SJSA1 (cell line): ENCODE results near the gene NLE1. TPM values are rescaled to one million over a fixed set of nuclear protein-coding genes. Genes with fewer than 3 reads are reported as not detected.
"Not testable (repeated sequence)": the region's sequence is repeated elsewhere in the genome, so short reads cannot be mapped to it uniquely, and the experiment has no call there.

Experiments
- DNase-seq, 2 experiments: peaks; one replicate each; pipeline ENCODE4 v3.0.0-alpha.2; 2015 to 2020; ENCODE audit warnings: low spot score in 2 of 2, low read depth in 1 of 2
- H3K27ac ChIP-seq: fragments of 250-450 bp; sonication (Bioruptor Pico); 2 replicates; pipeline ENCODE4 v1.5.1; 2020; ENCODE audit warnings: mild to moderate bottlenecking, moderate library complexity
- H3K27me3 ChIP-seq: fragments of 250-450 bp; sonication (Bioruptor Pico); replicated peaks from 2 replicates; pipeline ENCODE4 v1.5.1; 2020; ENCODE audit warnings: mild to moderate bottlenecking, moderate library complexity
- H3K36me3 ChIP-seq: fragments of 250-450 bp; sonication (Bioruptor Pico); 2 replicates; pipeline ENCODE4 v1.5.1; 2020; ENCODE audit warnings: mild to moderate bottlenecking
- H3K4me1 ChIP-seq: fragments of 250-450 bp; sonication (Bioruptor Pico); replicated peaks from 2 replicates; pipeline ENCODE4 v1.6.1; 2021; ENCODE audit warnings: mild to moderate bottlenecking
- H3K4me3 ChIP-seq: fragments of 250-450 bp; sonication (Bioruptor Pico); 2 replicates; pipeline ENCODE4 v1.5.1; 2020; ENCODE audit warnings: mild to moderate bottlenecking
- H3K9me3 ChIP-seq: fragments of 250-450 bp; sonication (Bioruptor Pico); replicated peaks from 2 replicates; pipeline ENCODE4 v1.5.1; 2020; ENCODE audit warnings: mild to moderate bottlenecking
- total RNA-seq: library from RNA; depleted of rRNA; stranded (reverse); fragments of >200 nt; shearing (Covaris generic); gene quantifications from 2 replicates; pipeline ENCODE4 v1.2.3, GENCODE V29; 2014; rRNA removed

Gene NLE1
- 19.2 and 21.3 TPM in 2 replicates for total RNA-seq

- H3K27me3 ChIP-seq, result no peaks in the 10 kb centered on the region
- DNase-seq, result peak; percentile 69 to 77
- peaks cover 5% of the 10 kb centered on the region; the same call in 1 of the 2 replicates for H3K4me1 ChIP-seq
- H3K4me3 ChIP-seq, result peak within 1 kb of the TSS; percentile 79
- H3K9me3 ChIP-seq, result no peaks in the 10 kb centered on the region
- peaks cover 32% of the 10 kb centered on the region for H3K36me3 ChIP-seq
- H3K27ac ChIP-seq, result 0 out of 2 replicates have a peak within 1 kb of the TSS, but pooled peaks have one; percentile 6
These were observed at the start of gene NLE1 for GRCh38 chr17:35141681-35142466. Gene NLE1, minus strand, starts transcription at chr17:35142303. Its CDS starts 28 bp downstream, at chr17:35142275.

- DNase-seq, result no peak
- Histone ChIP-seq H3K4me1 (no peaks in the 10 kb centered on the region), H3K27ac (no peak overlapping the region), H3K36me3 (no peaks in the 10 kb centered on the region), H3K27me3 (no peaks in the 10 kb centered on the region), H3K4me3 (no peak overlapping the region), H3K9me3 (no peaks in the 10 kb centered on the region)
These were observed 49.0 kb upstream of the NLE1 start for GRCh38 chr17:35191001-35191695.

GRCh38 chr17:35189291-35189690 is 47.2 kb upstream of the NLE1 start:
- no peaks in the 10 kb centered on the region for H3K9me3 ChIP-seq
- H3K36me3 ChIP-seq, result no peaks in the 10 kb centered on the region
- H3K4me3 ChIP-seq, result no peak overlapping the region
- no peaks in the 10 kb centered on the region for H3K4me1 ChIP-seq
- DNase-seq, result no peak
- H3K27me3 ChIP-seq, result no peaks in the 10 kb centered on the region
- H3K27ac ChIP-seq, result no peak overlapping the region

- Histone ChIP-seq H3K9me3 (no peaks in the 10 kb centered on the region), H3K4me1 (no peaks in the 10 kb centered on the region), H3K27me3 (no peaks in the 10 kb centered on the region), H3K4me3 (no peak overlapping the region), H3K27ac (no peak overlapping the region), H3K36me3 (no peaks in the 10 kb centered on the region)
- no peak for DNase-seq
These were observed 46.0 kb upstream of the NLE1 start for GRCh38 chr17:35188111-35188510.

GRCh38 chr17:35187481-35187880 is 45.4 kb upstream of the NLE1 start:
- H3K4me1 ChIP-seq, result no peaks in the 10 kb centered on the region
- no peak overlapping the region for H3K4me3 ChIP-seq
- H3K9me3 ChIP-seq, result no peaks in the 10 kb centered on the region
- H3K27me3 ChIP-seq, result no peaks in the 10 kb centered on the region
- no peak overlapping the region for H3K27ac ChIP-seq
- H3K36me3 ChIP-seq, result no peaks in the 10 kb centered on the region
- no peak for DNase-seq

GRCh38 chr17:35185849-35186248 is 43.7 kb upstream of the NLE1 start:
- no peaks in the 10 kb centered on the region for H3K9me3 ChIP-seq
- no peak for DNase-seq
- no peaks in the 10 kb centered on the region for H3K27me3 ChIP-seq
- H3K27ac ChIP-seq, result no peak overlapping the region
- H3K4me3 ChIP-seq, result no peak overlapping the region
- no peaks in the 10 kb centered on the region for H3K4me1 ChIP-seq
- H3K36me3 ChIP-seq, result no peaks in the 10 kb centered on the region

GRCh38 chr17:35184274-35184673 is 42.2 kb upstream of the NLE1 start:
- DNase-seq, result no peak
- no peaks in the 10 kb centered on the region for H3K27me3 ChIP-seq
- H3K4me1 ChIP-seq, result no peaks in the 10 kb centered on the region
- H3K9me3 ChIP-seq, result no peaks in the 10 kb centered on the region
- H3K27ac ChIP-seq, result no peak overlapping the region
- H3K4me3 ChIP-seq, result no peak overlapping the region
- H3K36me3 ChIP-seq, result no peaks in the 10 kb centered on the region

- H3K27ac ChIP-seq, result no peak overlapping the region
- DNase-seq, result no peak
- H3K36me3 ChIP-seq, result no peaks in the 10 kb centered on the region
- H3K9me3 ChIP-seq, result no peaks in the 10 kb centered on the region
- H3K4me1 ChIP-seq, result no peaks in the 10 kb centered on the region
- H3K4me3 ChIP-seq, result no peak overlapping the region
- H3K27me3 ChIP-seq, result no peaks in the 10 kb centered on the region
These were observed 41.2 kb upstream of the NLE1 start for GRCh38 chr17:35183332-35183731.

GRCh38 chr17:35179379-35179778 is 37.3 kb upstream of the NLE1 start:
- not testable (repeated sequence) for H3K27me3 ChIP-seq, DNase-seq

GRCh38 chr17:35176897-35177296 is 34.8 kb upstream of the NLE1 start:
- Histone ChIP-seq H3K27ac (no peak overlapping the region), H3K27me3 (no peaks in the 10 kb centered on the region), H3K4me3 (no peak overlapping the region), H3K4me1 (peaks cover 1% of the 10 kb centered on the region; the same call in 1 of the 2 replicates), H3K36me3 (no peaks in the 10 kb centered on the region), H3K9me3 (no peaks in the 10 kb centered on the region)
- peak in 1 of 2 experiments; percentile 17 for DNase-seq

More at GRCh38 chr17:35179379-35179778, 37.3 kb upstream of the NLE1 start:
- H3K36me3 ChIP-seq, H3K4me1 ChIP-seq, H3K9me3 ChIP-seq, H3K4me3 ChIP-seq, H3K27ac ChIP-seq: not testable (repeated sequence)

GRCh38 chr17:35175638-35176415 is 33.7 kb upstream of the NLE1 start:
- no peak overlapping the region for H3K4me3 ChIP-seq
- no peaks in the 10 kb centered on the region for H3K27me3 ChIP-seq
- H3K36me3 ChIP-seq, result no peaks in the 10 kb centered on the region
- H3K4me1 ChIP-seq, result peaks cover 5% of the 10 kb centered on the region; the same call in 1 of the 2 replicates
- DNase-seq, result peak in 1 of 2 experiments; percentile 14
- no peaks in the 10 kb centered on the region for H3K9me3 ChIP-seq
- no peak overlapping the region for H3K27ac ChIP-seq

GRCh38 chr17:35174835-35175334 is 32.8 kb upstream of the NLE1 start:
- Histone ChIP-seq H3K27ac (no peak overlapping the region), H3K4me1 (peaks cover 5% of the 10 kb centered on the region; the same call in 1 of the 2 replicates), H3K27me3 (no peaks in the 10 kb centered on the region), H3K36me3 (no peaks in the 10 kb centered on the region), H3K9me3 (no peaks in the 10 kb centered on the region), H3K4me3 (no peak overlapping the region)
- peak in 1 of 2 experiments; percentile 1 for DNase-seq

GRCh38 chr17:35172321-35172720 is 30.2 kb upstream of the NLE1 start:
- H3K27ac ChIP-seq, H3K4me3 ChIP-seq, H3K9me3 ChIP-seq, H3K36me3 ChIP-seq, DNase-seq, H3K4me1 ChIP-seq, H3K27me3 ChIP-seq: not testable (repeated sequence)
